T follicular helper cell (primary cell): ENCODE data around the gene MAP2K5.

Source experiments
- DNase-seq: peaks from one replicate; pipeline ENCODE4 v3.0.0-alpha.2; 2020; ENCODE audit warnings: low read depth

The MAP2K5 gene

DNA sequence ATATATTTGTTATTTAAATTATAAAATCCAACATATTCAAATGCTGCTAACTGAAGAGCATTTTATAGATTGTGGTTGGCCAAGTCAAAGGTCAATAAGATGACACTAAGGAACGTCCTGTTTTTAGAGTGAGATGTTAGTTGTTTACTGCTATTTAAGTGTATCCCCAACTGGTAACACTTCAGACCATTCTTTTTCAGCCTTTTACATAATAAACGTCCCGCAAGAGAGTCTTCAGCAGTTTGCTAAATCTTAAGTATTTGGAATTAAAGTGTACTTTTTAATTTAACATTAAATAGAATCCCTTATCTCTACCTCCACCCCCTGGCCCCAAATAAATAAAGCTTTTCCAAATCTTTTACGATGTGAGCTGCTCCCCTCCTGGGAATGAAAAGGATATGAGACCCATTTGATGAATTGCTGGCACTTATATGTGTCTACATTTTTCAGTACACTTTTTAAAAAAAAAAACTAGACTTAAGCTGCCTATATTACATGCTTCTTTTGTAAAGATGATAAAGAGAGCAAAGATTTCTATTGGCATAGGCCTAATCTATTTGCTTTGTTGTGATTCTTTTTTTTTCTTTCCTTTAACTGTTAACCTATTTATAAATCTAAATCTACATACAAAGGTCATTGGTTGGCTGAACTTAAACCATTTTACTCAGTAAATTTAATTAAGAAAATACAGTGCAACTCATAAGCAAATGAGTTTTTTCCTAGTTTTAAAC, 181.0 kb downstream of the MAP2K5 start:
- no peak for DNase-seq

DNA sequence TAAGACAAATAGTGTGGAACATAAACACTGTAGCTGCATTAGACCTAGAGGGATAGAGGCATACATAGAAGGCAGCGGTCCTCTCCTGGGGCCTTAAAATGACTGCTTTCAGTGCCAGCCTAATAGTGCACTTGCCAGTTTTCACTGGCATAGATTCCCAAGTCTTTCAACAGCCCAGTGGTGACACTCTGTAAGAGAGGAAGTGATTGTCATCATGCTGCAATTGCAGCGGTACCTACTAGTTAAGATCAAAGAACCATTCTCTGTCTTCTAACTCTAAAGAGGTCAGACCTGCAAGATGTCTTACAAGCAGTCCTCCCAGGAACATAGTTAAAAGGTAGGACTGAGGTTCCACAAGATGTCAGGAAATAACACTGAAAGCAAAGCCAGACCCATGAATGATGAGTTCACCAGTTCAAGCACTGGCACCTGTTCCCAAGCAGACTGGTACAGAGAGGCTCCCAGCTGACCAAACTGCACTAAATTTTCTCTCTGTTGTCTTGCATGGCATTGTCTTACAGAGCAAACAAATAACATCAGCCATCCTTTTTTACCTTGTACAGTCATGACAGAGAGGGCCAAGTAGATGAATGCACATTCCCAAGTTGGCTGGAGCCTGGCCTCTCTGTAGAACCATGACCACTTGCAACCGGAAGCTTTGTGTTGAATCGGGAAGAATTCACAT, 182.3 kb downstream of the MAP2K5 start:
- DNase-seq: no peak

DNA sequence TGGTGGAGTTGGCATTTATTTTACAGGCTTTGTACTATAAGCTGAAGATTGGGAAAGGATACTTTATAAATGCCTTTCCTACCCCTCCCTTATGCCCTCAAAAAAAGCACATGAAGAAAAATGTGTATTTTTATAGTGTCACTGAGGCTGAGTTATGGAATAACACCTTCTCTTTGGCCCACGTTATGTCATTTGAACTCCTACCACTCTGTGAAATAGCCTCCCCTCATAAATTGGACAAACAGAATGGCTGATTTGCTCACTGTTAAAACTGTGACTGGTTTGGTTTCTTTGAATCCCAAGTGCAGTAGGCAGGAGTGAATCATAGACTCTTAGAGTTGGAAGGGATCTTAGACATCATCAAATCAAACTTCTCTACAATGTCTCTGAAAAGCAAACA, 187.6 kb downstream of the MAP2K5 start:
- no peak for DNase-seq

DNA sequence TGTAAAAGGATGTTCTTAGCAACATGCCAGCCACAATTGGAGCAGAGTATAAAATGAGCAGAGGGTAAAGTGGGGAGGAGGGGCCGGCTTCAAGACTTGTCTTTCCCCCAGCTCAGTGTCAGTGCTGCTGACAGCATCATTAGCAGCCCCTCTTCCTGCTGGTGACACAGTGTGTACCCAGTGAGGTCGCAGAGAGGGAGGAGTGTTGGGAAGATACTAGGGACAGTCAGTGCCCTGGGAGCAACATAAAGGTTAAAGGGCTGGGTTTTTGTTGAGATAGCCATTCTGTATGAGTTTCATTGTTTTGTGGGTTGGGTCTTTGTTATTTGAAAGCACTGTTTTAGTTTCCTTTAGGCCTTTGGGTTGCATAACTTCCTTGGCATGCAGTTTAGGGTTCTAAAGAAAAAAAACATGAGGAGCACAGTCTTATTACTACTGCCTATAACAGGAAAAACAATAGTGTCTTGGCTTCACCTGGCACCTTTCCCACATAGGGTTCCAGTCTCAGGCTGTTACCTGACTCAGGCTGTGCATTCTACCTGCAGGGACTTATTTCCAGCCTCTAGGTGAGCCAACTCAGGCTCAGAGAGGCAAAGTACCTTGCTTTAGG, 188.7 kb downstream of the MAP2K5 start:
- DNase-seq: no peak

DNA sequence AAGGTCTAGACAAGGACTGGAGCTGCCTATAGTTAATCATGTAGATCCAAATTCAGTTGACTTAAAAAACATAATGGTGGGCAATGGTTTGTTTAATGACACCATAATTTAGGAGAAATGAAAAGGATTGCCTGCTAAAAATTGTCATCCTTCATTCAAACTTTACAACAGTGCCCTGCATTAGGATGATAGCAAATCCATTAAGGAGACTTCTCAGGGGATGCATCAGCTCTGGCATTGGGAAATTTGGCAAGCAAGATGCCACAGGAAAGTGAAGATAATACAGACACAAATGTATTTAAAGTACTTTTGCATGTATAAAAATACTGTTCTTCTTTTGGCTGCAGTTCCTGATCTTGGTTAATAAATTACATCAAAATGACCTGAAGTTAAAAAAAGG, 189.7 kb downstream of the MAP2K5 start:
- DNase-seq: no peak

DNA sequence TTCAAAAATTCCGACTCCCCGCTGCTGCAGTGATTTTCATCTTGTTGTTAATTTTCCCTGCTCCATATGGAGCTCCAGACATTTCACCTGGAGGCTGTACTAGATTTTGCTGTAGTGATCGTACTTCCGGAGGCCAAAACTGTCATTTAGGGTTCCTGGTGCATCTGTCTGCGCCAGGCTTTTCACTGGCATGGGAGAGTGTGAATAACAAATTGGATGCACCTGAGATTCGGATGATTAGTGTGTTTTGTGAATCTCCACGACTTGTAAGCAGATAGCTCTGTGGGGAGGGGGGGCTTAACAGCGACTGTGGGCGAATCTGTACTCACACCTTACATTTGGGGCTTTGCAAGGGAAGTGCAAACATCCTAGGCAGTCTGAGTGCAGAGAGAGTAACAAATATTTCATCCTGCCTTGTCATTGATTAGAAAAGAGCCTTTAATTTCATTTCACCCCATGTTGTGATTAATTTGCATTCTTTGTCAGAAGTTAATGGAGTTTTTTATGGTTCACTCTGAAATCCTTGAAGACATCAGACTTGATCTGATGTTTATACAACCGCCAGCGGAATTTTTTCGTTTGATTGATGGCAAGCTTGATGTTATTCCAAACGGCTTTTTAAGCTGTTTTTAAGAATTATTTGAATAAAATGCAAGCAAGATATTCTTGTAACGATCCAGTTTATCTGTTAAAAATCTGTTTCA, 190.3 kb downstream of the MAP2K5 start:
- DNase-seq: no peak

DNA sequence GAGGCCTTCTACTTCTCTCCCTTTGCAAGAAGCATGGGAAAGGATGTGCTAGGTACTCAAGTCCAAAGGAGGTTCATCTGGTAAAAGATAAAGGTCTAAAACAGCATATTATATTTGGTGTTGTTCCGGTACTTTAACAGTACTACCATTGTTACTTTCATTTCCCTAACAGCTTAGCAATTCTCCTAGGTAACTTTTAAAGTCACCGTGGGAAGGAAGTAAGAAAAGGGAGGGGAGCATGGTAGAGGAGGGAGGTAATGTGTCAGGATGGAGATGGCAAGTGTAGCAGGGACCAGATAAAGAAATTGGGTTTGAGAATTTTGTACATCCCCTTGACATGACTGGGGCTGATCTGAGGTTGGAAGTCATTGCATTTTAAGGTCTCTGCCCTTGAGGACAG, 193.4 kb downstream of the MAP2K5 start:
- no peak for DNase-seq

DNA sequence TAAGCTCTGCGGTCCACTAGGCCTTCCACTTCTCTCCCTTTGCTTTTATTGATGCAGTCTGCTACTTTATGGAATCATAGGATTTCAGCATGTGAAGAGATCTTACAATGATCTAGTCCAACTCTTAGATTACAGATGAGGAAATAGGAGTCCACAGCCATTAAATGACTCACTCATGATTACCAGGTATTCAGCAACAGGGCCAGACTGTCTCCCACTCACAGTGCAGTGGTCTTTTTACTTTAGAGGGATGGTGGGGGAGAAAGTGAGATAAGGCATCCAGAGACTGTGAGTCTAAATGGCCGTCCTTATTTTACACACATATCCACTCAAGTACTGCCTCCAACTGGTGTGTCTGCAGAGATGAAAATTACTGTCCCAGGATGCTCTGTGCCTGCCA, 194.3 kb downstream of the MAP2K5 start:
- no peak for DNase-seq

DNA sequence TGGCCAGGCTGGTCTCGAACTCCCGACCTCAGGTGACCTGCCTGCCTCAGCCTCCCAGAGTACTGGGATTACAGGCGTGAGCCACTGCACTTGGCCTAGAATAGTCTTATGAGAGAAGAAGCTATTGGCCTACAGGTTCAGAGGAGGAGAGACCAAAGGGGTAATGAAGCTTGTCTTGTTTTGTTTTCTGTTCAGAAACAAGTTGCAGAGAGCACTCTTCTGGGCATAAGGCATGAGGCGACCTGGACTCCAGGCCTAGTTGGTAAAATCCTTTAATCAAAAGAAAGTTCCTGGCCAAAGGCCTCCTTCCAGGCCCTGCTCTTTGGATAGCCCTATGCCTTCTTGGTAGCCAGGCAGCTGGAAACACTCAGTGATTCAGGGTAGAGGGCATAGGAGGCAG, 195.6 kb downstream of the MAP2K5 start:
- no peak for DNase-seq

DNA sequence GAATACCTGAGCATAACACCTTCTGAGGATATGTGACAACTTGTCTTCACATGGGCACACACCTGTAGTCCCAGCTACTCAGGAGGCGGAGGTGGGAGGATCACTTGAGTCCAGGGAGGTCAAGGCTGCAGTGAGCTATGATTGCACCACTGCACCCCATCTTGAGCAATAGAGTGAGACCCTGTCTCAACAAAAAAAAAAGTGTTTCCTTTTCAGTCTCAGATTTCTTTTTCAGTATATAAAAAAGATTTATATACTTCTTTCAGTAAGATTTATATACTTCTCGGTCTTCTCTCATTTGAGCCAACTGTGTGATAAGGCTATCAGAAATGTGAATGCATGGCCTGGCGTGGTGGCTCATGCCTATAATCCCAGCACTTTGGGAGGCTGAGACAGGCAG, 197.9 kb downstream of the MAP2K5 start:
- DNase-seq: no peak

DNA sequence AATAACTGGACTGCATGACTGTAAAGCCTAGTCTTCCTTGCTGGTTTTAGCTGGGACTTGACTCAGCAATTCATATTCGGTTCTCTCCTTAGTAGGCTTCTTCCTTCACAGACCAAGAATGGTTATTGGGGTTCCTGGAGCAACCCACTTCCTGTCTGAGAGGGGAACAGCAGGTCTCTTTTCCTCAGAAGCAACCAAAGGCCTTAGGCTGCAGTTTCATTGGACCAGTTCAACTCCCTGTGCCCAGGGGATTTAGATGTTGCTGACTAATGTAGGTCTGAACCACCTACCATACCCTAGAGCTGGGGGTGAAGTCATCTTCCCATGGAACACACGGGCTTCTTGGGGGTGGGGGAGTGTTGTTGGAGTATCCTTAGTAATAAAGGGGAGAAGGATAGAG, 198.8 kb downstream of the MAP2K5 start:
- DNase-seq: no peak

DNA sequence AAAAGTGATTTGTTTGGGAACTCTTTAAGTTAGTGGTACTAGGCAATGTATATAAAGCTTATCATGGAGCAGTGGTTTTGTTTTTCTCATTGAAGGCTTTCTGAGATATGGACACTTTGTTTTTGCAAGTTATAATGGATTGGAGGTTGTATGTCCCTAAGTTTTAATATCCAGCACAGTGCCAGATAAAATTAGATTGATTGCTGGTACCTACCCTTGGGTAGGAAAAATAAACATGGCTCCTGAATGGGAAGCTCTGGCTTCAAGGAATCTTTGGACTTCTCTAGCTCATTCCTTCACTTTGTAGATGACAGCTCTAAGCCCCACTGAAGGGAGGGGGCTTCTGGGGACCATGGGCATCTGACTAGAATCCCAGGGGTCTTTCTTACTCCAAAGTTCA, 201.1 kb downstream of the MAP2K5 start:
- no peak for DNase-seq

DNA sequence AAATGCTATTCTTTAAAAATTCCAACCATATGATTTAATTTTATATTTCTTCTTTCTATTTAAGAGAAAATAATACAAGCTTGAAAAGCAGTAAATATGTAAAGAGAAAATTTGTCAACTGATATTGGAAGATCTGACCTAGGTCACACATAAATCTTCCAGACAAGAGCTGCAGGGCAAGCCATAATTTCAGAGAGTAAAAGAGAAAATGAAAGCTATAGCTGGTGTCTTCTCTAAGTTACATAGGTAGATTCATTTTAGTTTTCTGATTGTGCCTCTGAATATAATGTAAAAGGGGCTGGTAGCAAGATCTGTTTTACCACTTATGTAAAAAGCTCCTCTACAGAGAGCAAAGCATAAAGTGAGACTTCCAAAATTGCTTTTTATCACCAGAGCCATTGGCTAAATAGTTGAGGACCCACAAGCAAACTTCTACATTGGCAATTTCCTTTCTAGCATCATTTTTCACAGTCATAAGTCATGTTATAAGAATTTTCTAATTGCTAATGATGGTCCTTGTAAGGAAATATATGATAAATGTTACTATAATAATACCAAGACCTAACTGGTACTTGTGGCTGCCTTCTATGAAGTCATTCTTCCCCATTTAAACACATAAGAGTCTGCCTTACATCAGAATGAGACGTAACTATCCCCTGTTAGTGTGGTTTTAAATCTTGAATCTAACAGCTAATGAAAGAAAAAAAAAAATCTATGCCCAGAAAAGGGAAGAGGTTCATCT, 202.0 kb downstream of the MAP2K5 start:
- DNase-seq: no peak

DNA sequence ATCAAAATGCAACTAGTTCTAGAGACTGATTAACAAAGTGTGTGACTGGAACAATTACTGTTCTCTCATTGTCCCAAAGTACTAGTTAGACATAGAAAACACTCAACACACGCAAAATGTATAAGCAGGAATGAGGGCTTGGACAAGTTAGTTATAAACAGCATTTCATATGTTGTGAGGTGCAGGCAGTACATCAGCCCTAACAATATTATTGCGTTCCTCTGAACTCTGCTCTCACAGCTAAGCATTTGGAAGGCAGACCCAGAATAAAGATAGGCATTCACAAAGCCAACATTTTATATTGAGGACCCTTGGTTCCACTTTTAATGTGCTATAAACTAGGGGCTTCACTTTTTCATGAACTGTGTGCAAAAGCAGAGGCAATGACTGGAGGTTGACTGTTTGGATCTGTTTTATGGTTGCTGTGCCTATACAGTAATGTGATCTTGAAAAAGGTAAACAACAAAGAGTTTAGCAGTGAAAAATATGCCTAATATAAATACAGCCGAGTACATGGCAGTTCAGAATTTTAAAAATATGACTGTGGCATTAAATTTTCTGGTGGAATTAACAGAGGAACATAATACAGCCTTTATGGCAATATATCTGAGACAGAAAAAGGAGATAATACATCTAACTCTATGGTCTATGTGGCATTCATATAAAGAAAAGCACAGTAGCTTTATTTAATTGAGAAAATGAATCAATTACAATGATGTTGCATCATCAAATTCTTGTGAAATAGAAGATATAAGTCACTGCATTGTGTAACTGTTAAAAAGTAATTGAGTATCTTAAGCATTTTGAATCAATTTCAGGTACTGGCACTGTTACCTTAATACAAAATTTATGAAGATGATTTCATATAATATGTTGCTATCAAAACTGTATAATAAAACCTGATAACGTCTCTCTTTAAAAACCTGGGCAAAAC, 202.8 kb downstream of the MAP2K5 start:
- no peak for DNase-seq

DNA sequence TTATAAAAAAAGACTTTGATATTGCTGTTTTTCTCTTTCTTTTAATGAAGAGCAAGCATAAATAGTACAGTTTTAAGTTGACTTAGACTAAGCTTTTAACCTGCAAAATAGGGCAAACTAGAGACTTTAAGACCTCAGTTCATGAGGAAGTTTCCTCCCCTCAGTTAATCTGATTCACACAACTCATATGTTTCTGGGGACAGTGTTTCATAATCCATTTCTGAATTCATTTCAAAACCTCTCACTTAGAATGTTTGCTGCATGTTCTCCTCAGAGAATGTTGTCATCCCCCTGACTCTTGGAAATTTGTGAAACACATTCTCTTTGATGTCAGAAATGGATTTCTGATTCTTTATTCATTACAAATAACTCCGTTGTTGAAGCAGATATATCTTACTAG, 203.5 kb downstream of the MAP2K5 start:
- DNase-seq: no peak

DNA sequence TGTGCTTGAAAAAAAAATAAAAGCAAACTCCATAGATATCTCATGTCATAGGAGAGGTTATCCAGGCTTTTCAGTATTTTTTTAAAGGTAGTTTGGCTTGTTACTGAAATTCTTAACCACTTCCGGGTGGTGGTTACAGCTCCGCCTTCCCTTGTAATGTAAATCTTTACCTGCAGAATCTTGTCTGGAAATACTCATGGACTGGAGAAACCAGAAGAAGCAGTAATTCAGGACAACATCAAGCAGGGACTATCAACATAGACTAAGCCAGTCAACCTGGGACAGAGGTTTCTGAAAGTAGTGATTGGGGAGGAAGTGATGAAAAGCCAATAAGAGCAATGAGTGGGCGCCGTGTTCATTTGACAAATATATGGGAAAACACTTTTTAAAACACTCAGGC, 203.9 kb downstream of the MAP2K5 start:
- DNase-seq: no peak

DNA sequence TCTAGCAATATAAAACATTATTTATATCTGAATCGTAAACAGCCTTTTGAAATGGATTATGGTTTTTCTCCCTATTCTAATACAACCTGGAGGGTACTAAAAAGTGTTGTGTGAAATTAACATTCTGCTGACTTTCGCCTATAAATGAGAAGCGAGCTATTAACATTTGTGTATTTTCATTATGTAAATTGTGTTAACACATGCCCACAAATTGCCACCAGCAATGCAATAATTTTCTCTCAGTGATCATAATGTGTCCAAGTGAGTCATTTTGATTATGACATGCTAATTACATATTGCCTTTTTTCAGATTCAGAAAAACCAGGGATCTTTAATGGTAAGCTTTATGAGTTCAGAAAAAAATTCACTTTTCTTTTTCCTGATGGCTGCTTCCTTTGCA, 205.4 kb downstream of the MAP2K5 start:
- DNase-seq: no peak

DNA sequence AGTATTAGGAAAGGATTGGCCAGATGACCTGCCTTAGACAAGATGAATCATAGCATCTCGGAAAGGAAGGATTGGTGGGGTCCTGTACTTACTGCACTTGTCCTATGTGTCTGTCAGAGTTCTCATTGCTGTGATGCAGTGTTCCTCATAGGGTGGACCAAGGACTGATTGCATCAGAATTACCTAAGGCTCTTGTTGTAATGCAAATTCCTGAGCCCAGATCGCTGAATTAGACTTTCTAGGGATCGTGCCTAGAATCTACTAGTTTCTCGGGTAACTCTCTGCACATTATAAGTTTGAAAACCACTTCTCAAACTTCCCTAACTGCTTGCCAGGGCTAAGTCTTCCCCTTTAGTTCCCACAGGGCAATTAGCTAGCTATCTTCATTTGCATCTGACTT, 207.9 kb downstream of the MAP2K5 start:
- DNase-seq: no peak

DNA sequence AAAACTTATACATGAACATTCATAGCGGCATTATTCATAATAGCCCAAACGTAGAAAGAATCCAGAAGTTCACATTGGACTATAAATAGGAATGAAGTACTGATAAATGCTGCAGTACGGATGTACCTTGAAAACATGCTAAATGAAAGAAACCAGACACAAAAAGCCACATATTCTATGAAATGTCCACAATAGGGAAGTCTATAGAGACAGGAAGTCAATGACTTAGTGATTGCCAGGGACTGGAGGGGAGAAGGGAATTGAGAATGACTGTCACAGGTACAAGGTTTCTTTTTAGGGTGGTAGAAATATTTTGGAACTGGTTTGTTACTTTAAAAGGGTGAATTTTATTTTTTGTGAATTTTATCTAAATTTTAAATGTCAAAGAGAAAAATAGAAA, 211.4 kb downstream of the MAP2K5 start:
- DNase-seq: no peak

DNA sequence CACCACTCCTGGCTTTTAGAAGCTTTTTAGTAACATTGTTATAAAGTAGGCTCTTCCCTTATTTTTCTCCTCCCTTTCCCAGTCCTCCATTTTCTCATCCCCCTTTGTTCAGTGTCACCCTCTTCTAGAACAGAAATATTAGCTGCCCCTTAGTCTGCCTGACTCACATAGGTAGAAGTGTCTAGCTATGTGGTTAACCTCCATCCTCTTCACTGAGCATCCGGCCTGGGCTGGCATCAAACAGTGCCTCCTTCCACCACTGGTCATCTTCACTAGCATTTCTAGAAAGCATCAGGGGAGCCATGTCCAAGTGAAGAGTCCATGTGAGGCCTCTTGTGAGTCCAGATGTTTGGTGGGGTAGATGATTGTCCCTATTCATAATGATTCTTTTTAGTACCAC, 212.8 kb downstream of the MAP2K5 start:
- DNase-seq: no peak

DNA sequence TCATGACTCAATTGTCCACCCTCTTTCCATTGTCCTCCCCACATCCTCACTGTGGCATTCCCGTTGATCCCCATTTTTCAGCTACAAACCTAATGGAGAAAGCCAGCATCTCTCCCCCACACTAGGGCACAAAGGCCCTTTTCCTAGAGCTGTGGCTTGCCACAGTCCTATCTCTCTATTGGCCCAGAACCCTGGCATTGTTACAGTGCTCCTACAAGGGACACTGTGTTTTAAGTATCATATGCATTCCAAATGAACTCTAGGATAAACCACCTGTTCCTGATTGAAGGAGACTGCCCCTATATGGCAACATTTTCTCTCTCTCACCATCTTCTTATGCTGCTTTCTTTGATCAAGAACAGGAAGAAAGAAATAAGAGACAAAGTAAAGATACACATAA, 213.4 kb downstream of the MAP2K5 start:
- no peak for DNase-seq
